ENCODE data around the gene STK32B. TPM values are rescaled to one million over a fixed set of nuclear protein-coding genes. Genes with fewer than 3 reads are reported as not detected.
A peak's percentile ranks its signal among the peaks of the same experiment; 100 is the strongest.

The STK32B gene
- total and polyA plus RNA-seq, 11 donors = 0.08 to 2.0 (median 0.25) TPM

DNA sequence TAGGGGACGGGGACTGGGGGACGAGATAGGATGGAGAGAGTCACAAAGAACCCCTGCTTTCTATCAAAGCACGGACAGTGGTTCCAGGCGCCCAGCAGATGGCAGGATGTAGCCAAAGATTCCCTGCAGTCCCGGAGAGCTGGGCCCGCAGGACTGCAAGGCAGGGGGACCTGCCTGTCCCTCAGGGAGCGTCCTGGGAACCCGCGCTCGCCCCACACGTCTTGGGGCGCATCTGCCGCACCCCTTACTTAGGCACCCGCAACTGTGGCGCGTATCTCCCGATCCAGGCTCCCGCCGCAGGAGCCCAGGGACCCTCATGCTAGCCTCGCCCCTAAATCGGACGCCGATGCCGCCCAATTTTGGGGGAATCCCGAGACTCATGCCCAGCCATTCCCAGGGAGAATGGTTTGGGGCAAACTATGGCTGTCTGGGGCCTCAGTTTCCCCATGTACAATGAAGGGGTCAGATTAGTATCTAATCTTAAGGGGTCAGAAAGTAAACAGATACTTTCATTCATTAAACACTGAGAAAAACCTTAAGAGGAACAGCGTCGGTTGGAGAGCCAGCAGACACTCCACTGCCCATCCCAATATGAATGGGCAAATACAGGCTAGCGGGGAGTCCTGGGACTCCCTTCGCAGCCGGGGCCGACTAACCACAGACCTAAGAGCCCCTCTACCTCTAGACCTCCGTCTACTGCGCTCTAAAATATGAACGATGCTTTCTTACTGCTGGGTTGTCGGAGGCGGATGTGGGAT, 581 bp upstream of the STK32B start:
- peaks cover 3 to 33% (median 18%) of the 10 kb centered on the region in 9 donors for H3K27me3 ChIP-seq
- no peaks in the 10 kb centered on the region for H3K36me3 ChIP-seq
- peak; percentile 39 to 92 (median 88) for ATAC-seq
- H3K9me3 ChIP-seq = peaks cover 0 to 4% (median 0%) of the 10 kb centered on the region in 12 donors
- TF ChIP-seq, protein P1, sequence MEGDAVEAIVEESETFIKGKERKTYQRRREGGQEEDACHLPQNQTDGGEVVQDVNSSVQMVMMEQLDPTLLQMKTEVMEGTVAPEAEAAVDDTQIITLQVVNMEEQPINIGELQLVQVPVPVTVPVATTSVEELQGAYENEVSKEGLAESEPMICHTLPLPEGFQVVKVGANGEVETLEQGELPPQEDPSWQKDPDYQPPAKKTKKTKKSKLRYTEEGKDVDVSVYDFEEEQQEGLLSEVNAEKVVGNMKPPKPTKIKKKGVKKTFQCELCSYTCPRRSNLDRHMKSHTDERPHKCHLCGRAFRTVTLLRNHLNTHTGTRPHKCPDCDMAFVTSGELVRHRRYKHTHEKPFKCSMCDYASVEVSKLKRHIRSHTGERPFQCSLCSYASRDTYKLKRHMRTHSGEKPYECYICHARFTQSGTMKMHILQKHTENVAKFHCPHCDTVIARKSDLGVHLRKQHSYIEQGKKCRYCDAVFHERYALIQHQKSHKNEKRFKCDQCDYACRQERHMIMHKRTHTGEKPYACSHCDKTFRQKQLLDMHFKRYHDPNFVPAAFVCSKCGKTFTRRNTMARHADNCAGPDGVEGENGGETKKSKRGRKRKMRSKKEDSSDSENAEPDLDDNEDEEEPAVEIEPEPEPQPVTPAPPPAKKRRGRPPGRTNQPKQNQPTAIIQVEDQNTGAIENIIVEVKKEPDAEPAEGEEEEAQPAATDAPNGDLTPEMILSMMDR (IDR thresholded peaks at IDR 0.05) = peak; percentile 46 to 75 (median 66)
- no peak for TF ChIP-seq POLR2A (IDR thresholded peaks at IDR 0.05)
- peak overlapping the region; percentile 25 to 66 (median 56) for H3K4me3 ChIP-seq
- peak; percentile 62 to 86 (median 71) for DNase-seq
- H3K27ac ChIP-seq = peak overlapping the region in 1 of 12 donors; percentile 46
- intact Hi-C loops (cut with DNase I) = loop anchor here in 8 of 10 donors (1.0 to 10.0 kb wide), 9 partner anchors 92 to 762 kb away; no protein-coding TSS in a partner anchor
- 1 to 2% (median 1%) methylated on average over 24 to 36 of the region's 36 CpGs for WGBS, 4 donors
- peaks cover 0 to 25% (median 10%) of the 10 kb centered on the region in 12 donors for H3K4me1 ChIP-seq

DNA sequence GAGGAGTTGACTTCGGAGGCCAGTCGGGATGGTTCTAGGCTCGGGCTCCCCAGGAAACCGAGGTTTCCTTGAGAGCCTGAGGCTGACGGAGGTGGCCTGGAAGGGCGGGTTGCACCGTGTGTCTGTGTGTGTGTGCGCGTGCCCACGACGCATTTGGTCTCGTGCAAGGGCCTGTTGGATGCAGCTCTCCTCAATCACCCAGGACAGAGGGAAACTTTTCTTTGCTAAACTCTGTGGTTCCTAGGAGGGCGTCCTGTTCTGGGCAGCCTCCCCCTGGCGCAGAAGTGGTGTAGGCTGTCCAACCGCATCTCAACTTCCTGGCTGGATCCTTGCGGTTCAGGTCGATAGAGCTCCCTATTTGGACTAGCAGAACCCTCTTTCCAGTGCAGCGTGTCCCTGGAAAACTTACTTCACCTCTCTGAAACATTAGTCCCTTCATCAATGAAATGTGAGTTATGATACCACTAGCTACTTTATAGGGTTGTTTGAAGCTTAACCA, 973 bp downstream of the STK32B start:
- peak overlapping the region in 10 of 12 donors; percentile 49 to 66 (median 59) for H3K4me3 ChIP-seq
- H3K27ac ChIP-seq = no peak overlapping the region
- ATAC-seq (peak in 1 of 4 donors; percentile 9), DNase-seq (no peak)
- H3K27me3 ChIP-seq = peaks cover 3 to 33% (median 18%) of the 10 kb centered on the region in 9 donors
- H3K36me3 ChIP-seq = no peaks in the 10 kb centered on the region
- peaks cover 0 to 22% (median 10%) of the 10 kb centered on the region in 12 donors for H3K4me1 ChIP-seq
- intact Hi-C loops (cut with DNase I) = loop anchor here in 8 of 10 donors (5.0 to 10.0 kb wide), 7 partner anchors 90 to 760 kb away; no protein-coding TSS in a partner anchor
- H3K9me3 ChIP-seq = no peaks in the 10 kb centered on the region
- TF ChIP-seq POLR2A (IDR thresholded peaks at IDR 0.05) = no peak
- TF ChIP-seq, protein P1 (IDR thresholded peaks at IDR 0.05) = no peak
- 15 to 17% (median 17%) methylated on average over 13 to 18 of the region's 18 CpGs for WGBS, 4 donors

DNA sequence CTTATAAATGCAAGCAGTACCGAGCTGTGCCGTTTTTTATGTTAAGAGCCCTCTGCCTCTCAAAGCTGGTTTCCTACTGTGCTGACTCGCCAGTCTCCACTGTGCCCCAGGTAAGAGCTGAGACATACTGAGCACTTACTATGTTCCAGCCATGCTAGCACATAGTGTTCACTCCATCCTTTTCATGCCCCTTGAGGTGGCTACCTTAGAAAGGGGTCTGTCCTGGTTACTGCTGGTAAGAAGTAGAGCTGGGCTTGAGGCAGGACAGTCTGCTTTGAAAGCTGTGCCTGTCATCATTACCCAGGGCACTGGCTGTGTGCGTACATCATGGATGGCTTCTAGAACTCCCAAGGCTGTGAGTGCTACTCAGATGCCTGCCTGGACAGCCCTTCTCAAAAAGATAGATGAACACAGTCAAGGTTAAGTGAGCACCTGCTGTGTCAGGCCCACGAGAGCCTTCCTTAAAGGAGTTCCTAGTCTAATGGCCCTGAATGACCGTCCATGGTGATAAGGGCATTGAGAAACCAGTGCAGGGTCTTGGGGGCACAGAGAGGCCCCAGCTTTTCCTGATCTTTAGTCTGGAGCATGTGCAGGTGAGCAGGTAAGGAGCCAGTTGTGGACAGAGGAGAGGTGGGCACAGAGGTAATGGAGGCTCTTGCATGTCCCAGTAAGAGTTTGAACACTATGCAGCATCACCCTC, 1.6 kb downstream of the STK32B start:
- H3K4me3 ChIP-seq = no peak overlapping the region
- peaks cover 0 to 22% (median 10%) of the 10 kb centered on the region in 12 donors for H3K4me1 ChIP-seq
- no peak for TF ChIP-seq POLR2A (IDR thresholded peaks at IDR 0.05)
- TF ChIP-seq, protein P1 (IDR thresholded peaks at IDR 0.05) = no peak
- H3K36me3 ChIP-seq = no peaks in the 10 kb centered on the region
- 61 to 77% (median 70%) methylated on average over 6 of the region's 6 CpGs for WGBS, 4 donors
- H3K27ac ChIP-seq = no peak overlapping the region
- intact Hi-C loops (cut with DNase I) = loop anchor here in 8 of 10 donors (5.0 to 10.0 kb wide), 7 partner anchors 89 to 759 kb away; no protein-coding TSS in a partner anchor
- H3K9me3 ChIP-seq = no peaks in the 10 kb centered on the region
- ATAC-seq (no peak), DNase-seq (no peak)
- H3K27me3 ChIP-seq = peaks cover 3 to 33% (median 18%) of the 10 kb centered on the region in 9 donors

All from heart left ventricle (tissue), 16 donors.